ENCODE data around the gene ELL2. TPM values are rescaled to one million over a fixed set of nuclear protein-coding genes. Genes with fewer than 3 reads are reported as not detected.
A peak's percentile ranks its signal among the peaks of the same experiment; 100 is the strongest.

Gene ELL2
- total and polyA plus RNA-seq, 4 donors = 12.3 to 79.6 (median 49.0) TPM

DNA sequence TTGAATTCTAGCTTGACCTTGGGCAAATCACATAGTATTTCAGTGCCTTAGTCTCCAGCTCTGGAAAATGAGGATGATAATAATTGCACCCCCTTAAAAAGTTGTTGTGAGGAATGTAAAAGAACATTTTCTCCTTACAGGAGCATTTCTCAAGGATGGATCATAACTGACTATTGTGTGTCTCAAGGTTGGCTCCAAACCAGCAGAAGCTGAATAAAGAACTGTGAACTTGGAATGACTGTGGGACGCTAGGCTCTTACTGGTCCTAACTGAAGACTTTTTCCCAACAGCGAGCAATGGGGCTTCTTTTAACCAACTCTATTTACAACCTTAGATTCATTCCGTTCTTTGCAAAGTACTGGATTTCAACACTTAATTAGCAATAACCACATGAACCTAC lies 113.0 kb downstream of the ELL2 start:
- ATAC-seq (ENCODE audit: insufficient read depth, low FRiP score) = no peak
- Histone ChIP-seq H3K4me1 (ENCODE audit: control insufficient read depth in 5 of 5, insufficient read depth in 5 of 5, low read length in 5 of 5) (no peaks in the 10 kb centered on the region), H3K9me3 (ENCODE audit: control insufficient read depth in 4 of 4, insufficient read depth in 3 of 4, low read length in 3 of 4) (no peaks in the 10 kb centered on the region), H3K27ac (ENCODE audit: low read depth in 1 of 2, low read length in 1 of 2) (no peak overlapping the region), H3K9ac (ENCODE audit: insufficient read depth in 1 of 2, low read length in 2 of 2) (no peak overlapping the region), H3K4me3 (no peak overlapping the region), H3K27me3 (ENCODE audit: control insufficient read depth in 3 of 3, insufficient read depth in 3 of 3, low read length in 2 of 3) (peaks cover 0 to 2% (median 0%) of the 10 kb centered on the region in 3 donors), H3K36me3 (ENCODE audit: control insufficient read depth in 4 of 4, insufficient read depth in 4 of 4, low read length in 4 of 4) (no peaks in the 10 kb centered on the region)
- 47 to 67% methylated on average over 3 of the region's 3 CpGs for WGBS, 2 donors
- TF ChIP-seq, protein P1, sequence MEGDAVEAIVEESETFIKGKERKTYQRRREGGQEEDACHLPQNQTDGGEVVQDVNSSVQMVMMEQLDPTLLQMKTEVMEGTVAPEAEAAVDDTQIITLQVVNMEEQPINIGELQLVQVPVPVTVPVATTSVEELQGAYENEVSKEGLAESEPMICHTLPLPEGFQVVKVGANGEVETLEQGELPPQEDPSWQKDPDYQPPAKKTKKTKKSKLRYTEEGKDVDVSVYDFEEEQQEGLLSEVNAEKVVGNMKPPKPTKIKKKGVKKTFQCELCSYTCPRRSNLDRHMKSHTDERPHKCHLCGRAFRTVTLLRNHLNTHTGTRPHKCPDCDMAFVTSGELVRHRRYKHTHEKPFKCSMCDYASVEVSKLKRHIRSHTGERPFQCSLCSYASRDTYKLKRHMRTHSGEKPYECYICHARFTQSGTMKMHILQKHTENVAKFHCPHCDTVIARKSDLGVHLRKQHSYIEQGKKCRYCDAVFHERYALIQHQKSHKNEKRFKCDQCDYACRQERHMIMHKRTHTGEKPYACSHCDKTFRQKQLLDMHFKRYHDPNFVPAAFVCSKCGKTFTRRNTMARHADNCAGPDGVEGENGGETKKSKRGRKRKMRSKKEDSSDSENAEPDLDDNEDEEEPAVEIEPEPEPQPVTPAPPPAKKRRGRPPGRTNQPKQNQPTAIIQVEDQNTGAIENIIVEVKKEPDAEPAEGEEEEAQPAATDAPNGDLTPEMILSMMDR (IDR thresholded peaks at IDR 0.05; ENCODE audit: control extremely low read depth, extremely low read depth) = no peak
- DNase-seq = no peak

DNA sequence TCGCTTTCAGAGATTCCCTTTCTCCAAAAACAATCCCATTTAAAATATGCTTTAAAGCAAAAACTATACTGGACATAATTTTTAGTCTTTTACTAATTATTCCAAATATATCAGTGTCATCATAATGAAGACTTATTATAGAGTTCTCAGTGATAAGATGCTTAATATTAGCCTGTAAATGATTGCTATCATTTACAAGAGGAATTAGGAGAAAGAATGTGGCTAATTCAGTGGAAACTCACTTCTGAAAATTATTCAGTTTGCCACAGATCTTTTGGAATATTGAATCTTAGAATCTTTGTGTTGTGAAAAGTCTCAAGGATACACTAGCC lies 114.4 kb downstream of the ELL2 start:
- Histone ChIP-seq H3K4me1 (ENCODE audit: control insufficient read depth in 5 of 5, insufficient read depth in 5 of 5, low read length in 5 of 5) (peaks cover 0 to 5% (median 0%) of the 10 kb centered on the region in 5 donors), H3K4me3 (no peak overlapping the region), H3K9me3 (ENCODE audit: control insufficient read depth in 4 of 4, insufficient read depth in 3 of 4, low read length in 3 of 4) (no peaks in the 10 kb centered on the region), H3K9ac (ENCODE audit: insufficient read depth in 1 of 2, low read length in 2 of 2) (no peak overlapping the region), H3K27ac (ENCODE audit: low read depth in 1 of 2, low read length in 1 of 2) (no peak overlapping the region), H3K27me3 (ENCODE audit: control insufficient read depth in 3 of 3, insufficient read depth in 3 of 3, low read length in 2 of 3) (peaks cover 0 to 2% (median 0%) of the 10 kb centered on the region in 3 donors), H3K36me3 (ENCODE audit: control insufficient read depth in 4 of 4, insufficient read depth in 4 of 4, low read length in 4 of 4) (no peaks in the 10 kb centered on the region)
- 20 to 31% methylated on average over 1 of the region's 1 CpG for WGBS, 2 donors
- DNase-seq (no peak), ATAC-seq (ENCODE audit: insufficient read depth, low FRiP score) (no peak)
- TF ChIP-seq, protein P1 (IDR thresholded peaks at IDR 0.05; ENCODE audit: control extremely low read depth, extremely low read depth) = no peak

DNA sequence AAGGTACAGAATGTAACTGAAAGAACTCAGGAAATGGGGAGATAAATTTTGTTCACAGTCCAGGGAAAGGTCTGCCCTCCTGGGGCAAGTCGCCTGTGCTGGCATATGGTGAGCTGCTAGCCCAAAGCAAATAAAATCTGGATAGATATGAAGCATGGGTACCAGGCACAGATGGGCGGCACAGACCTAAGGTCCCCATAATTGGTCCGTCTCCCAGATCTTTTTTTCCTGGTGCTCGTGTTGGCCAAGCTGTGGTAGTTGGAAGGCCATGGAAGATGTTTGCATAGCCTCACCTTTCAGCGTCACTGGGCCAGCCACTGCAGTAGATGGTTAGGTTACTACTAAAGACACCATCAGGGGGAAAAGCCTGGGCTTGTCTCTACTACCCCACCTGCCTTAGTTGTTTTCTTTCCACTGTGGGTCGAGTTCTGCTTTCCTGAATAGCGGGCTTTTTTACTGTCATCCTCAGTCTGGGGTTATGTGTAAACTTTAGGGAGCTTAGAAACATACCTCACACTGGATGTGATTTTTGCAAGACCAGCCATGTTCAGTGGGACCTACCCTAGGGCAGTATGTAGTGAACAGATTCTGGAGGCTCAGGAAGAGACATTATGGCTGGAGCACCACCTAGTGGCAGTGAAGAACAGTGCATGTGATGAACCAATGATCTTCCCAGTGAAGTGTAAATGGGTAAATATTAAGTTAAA lies 114.9 kb downstream of the ELL2 start:
- H3K4me1 ChIP-seq (ENCODE audit: control insufficient read depth in 5 of 5, insufficient read depth in 5 of 5, low read length in 5 of 5) = peaks cover 0 to 5% (median 0%) of the 10 kb centered on the region in 5 donors
- DNase-seq (peak; percentile 70 to 82 (median 81)), ATAC-seq (ENCODE audit: insufficient read depth, low FRiP score) (peak; percentile 58)
- peaks cover 0 to 2% (median 0%) of the 10 kb centered on the region in 3 donors for H3K27me3 ChIP-seq (ENCODE audit: control insufficient read depth in 3 of 3, insufficient read depth in 3 of 3, low read length in 2 of 3)
- H3K27ac ChIP-seq (ENCODE audit: low read depth in 1 of 2, low read length in 1 of 2) = no peak overlapping the region
- no peaks in the 10 kb centered on the region for H3K36me3 ChIP-seq (ENCODE audit: control insufficient read depth in 4 of 4, insufficient read depth in 4 of 4, low read length in 4 of 4)
- H3K4me3 ChIP-seq = no peak overlapping the region
- no peak overlapping the region for H3K9ac ChIP-seq (ENCODE audit: insufficient read depth in 1 of 2, low read length in 2 of 2)
- H3K9me3 ChIP-seq (ENCODE audit: control insufficient read depth in 4 of 4, insufficient read depth in 3 of 4, low read length in 3 of 4) = no peaks in the 10 kb centered on the region
- 76 to 82% methylated on average over 7 of the region's 7 CpGs for WGBS, 2 donors
- TF ChIP-seq, protein P1 (IDR thresholded peaks at IDR 0.05; ENCODE audit: control extremely low read depth, extremely low read depth) = peak; percentile 95
